ENCODE data around the gene MPDZ.

- no peak for TF ChIP-seq POLR2A (IDR thresholded peaks at IDR 0.05; ENCODE audit: low read depth)
- TF ChIP-seq CTCF (IDR thresholded peaks at IDR 0.05) = no peak
- TF ChIP-seq POLR2AphosphoS5 (IDR thresholded peaks at IDR 0.05) = no peak
- TF ChIP-seq EP300 (IDR thresholded peaks at IDR 0.05) = no peak
Measured at GRCh38 chr9:13145340-13145739, 134.2 kb downstream of the MPDZ start.

Measured in esophagus muscularis mucosa (tissue), 4 donors.